H7 (cell line): ENCODE measurements around the gene IPO11. TPM values are rescaled to one million over a fixed set of nuclear protein-coding genes. Genes with fewer than 3 reads are reported as not detected.
A peak's percentile ranks its signal among the peaks of the same experiment; 100 is the strongest.
"Not testable (repeated sequence)": the region's sequence is repeated elsewhere in the genome, so short reads cannot be mapped to it uniquely, and the experiment has no call there.

Experiments
- DNase-seq: peaks from one replicate; pipeline ENCODE4 v3.0.0; 2012
- H3K27me3 ChIP-seq: 2 replicates; pipeline ENCODE4 v1.6.0; 2011; ENCODE audit warnings: mild to moderate bottlenecking, low read length; ENCODE audit not compliant: control insufficient read depth, insufficient read depth
- H3K36me3 ChIP-seq: replicated peaks from 2 replicates; pipeline ENCODE4 v1.5.1; 2011; ENCODE audit warnings: low read length; ENCODE audit not compliant: control insufficient read depth, insufficient read depth
- H3K4me3 ChIP-seq: 2 replicates; pipeline ENCODE4 v1.5.1; 2011; ENCODE audit warnings: low read depth, mild to moderate bottlenecking, control low read depth, low read length, moderate library complexity; ENCODE audit not compliant: insufficient read depth
- total RNA-seq: library from RNA; depleted of rRNA; stranded (reverse); fragments of >200 nt; shearing (Covaris generic); gene quantifications from 2 replicates; pipeline ENCODE4 v1.2.3, GENCODE V29; 2014

Gene IPO11
- total RNA-seq, 1 experiment from 2014 or later, result 32.9 TPM

GRCh38 chr5:62560786-62561185, 148.2 kb downstream of the IPO11 start:
- H3K27me3 ChIP-seq, result no peaks in the 10 kb centered on the region
- DNase-seq, result no peak
- H3K36me3 ChIP-seq, result no peaks in the 10 kb centered on the region
- no peak overlapping the region for H3K4me3 ChIP-seq

- H3K36me3 ChIP-seq, result no peaks in the 10 kb centered on the region
- no peak for DNase-seq
- H3K27me3 ChIP-seq, result no peaks in the 10 kb centered on the region
Measured at GRCh38 chr5:62561896-62562295, 149.3 kb downstream of the IPO11 start.

GRCh38 chr5:62562867-62563266, 150.3 kb downstream of the IPO11 start:
- no peak overlapping the region for H3K4me3 ChIP-seq
- no peaks in the 10 kb centered on the region for H3K36me3 ChIP-seq
- H3K27me3 ChIP-seq, result no peaks in the 10 kb centered on the region
- peak; percentile 9 for DNase-seq

More at GRCh38 chr5:62561896-62562295, 149.3 kb downstream of the IPO11 start:
- no peak overlapping the region for H3K4me3 ChIP-seq

GRCh38 chr5:62564101-62564500, 151.5 kb downstream of the IPO11 start:
- no peaks in the 10 kb centered on the region for H3K27me3 ChIP-seq
- no peaks in the 10 kb centered on the region for H3K36me3 ChIP-seq
- DNase-seq, result no peak
- H3K4me3 ChIP-seq, result no peak overlapping the region

GRCh38 chr5:62565740-62566139, 153.2 kb downstream of the IPO11 start:
- not testable (repeated sequence) for H3K4me3 ChIP-seq, H3K36me3 ChIP-seq, DNase-seq, H3K27me3 ChIP-seq

- DNase-seq, result no peak
- no peaks in the 10 kb centered on the region for H3K36me3 ChIP-seq
- H3K27me3 ChIP-seq, result no peaks in the 10 kb centered on the region
- H3K4me3 ChIP-seq, result no peak overlapping the region
Measured at GRCh38 chr5:62568143-62568542, 155.6 kb downstream of the IPO11 start.

GRCh38 chr5:62568800-62569432, 156.4 kb downstream of the IPO11 start:
- H3K27me3 ChIP-seq, result no peaks in the 10 kb centered on the region
- DNase-seq, result no peak
- no peak overlapping the region for H3K4me3 ChIP-seq
- no peaks in the 10 kb centered on the region for H3K36me3 ChIP-seq

GRCh38 chr5:62569470-62569869, 156.9 kb downstream of the IPO11 start:
- DNase-seq, result no peak

GRCh38 chr5:62572918-62573514, 160.5 kb downstream of the IPO11 start:
- Histone ChIP-seq H3K27me3 (no peaks in the 10 kb centered on the region), H3K4me3 (no peak overlapping the region), H3K36me3 (no peaks in the 10 kb centered on the region)
- DNase-seq, result no peak

More at GRCh38 chr5:62569470-62569869, 156.9 kb downstream of the IPO11 start:
- H3K4me3 ChIP-seq, result no peak overlapping the region
- no peaks in the 10 kb centered on the region for H3K27me3 ChIP-seq
- no peaks in the 10 kb centered on the region for H3K36me3 ChIP-seq

- no peaks in the 10 kb centered on the region for H3K27me3 ChIP-seq
- DNase-seq, result no peak
- no peaks in the 10 kb centered on the region for H3K36me3 ChIP-seq
- no peak overlapping the region for H3K4me3 ChIP-seq
Measured at GRCh38 chr5:62574599-62574998, 162.0 kb downstream of the IPO11 start.

GRCh38 chr5:62575066-62575465, 162.5 kb downstream of the IPO11 start:
- H3K4me3 ChIP-seq, result no peak overlapping the region
- DNase-seq, result no peak
- no peaks in the 10 kb centered on the region for H3K27me3 ChIP-seq
- H3K36me3 ChIP-seq, result no peaks in the 10 kb centered on the region

- no peaks in the 10 kb centered on the region for H3K36me3 ChIP-seq
- no peak overlapping the region for H3K4me3 ChIP-seq
- no peak for DNase-seq
- H3K27me3 ChIP-seq, result no peaks in the 10 kb centered on the region
Measured at GRCh38 chr5:62575489-62575888, 162.9 kb downstream of the IPO11 start.

GRCh38 chr5:62576570-62577170, 164.1 kb downstream of the IPO11 start:
- no peak for DNase-seq
- Histone ChIP-seq H3K4me3 (no peak overlapping the region), H3K36me3 (no peaks in the 10 kb centered on the region), H3K27me3 (no peaks in the 10 kb centered on the region)

GRCh38 chr5:62577488-62577887, 164.9 kb downstream of the IPO11 start:
- no peak for DNase-seq
- no peaks in the 10 kb centered on the region for H3K36me3 ChIP-seq
- no peaks in the 10 kb centered on the region for H3K27me3 ChIP-seq
- no peak overlapping the region for H3K4me3 ChIP-seq

GRCh38 chr5:62578540-62578939, 166.0 kb downstream of the IPO11 start, which contains the start of gene LRRC70:
Gene LRRC70, plus strand, starts transcription at chr5:62578819. Its CDS starts 620 bp downstream, at chr5:62579439.
- no peaks in the 10 kb centered on the region for H3K36me3 ChIP-seq
- H3K4me3 ChIP-seq, result no peak within 1 kb of the TSS
- no peaks in the 10 kb centered on the region for H3K27me3 ChIP-seq
- DNase-seq, result no peak
